Transverse colon (tissue), 4 donors: Measurements from ENCODE around the gene TRAPPC2.

ENCODE experiments used
- CTCF ChIP-seq, 5 experiments: fragments of 200-600 bp in 3 of 5; fragments of 450-650 bp in 2 of 5; sonication (generic) in 3 of 5; IDR thresholded peaks; 1 replicate in 2 of 5; 2 replicates in 3 of 5; pipeline ENCODE4 v1.5.1; 2016 to 2017; ENCODE audit warnings: antibody characterized with exemption in 5 of 5, inconsistent platforms in 3 of 5, mild to moderate bottlenecking in 2 of 5, moderate library complexity in 1 of 5
- POLR2AphosphoS5 ChIP-seq, 3 donors: sonication (generic); formaldehyde crosslinking; IDR thresholded peaks; one replicate each; pipeline ENCODE4 v1.6.1; 2016; ENCODE audit warnings: antibody characterized with exemption in 3 of 3

DNA sequence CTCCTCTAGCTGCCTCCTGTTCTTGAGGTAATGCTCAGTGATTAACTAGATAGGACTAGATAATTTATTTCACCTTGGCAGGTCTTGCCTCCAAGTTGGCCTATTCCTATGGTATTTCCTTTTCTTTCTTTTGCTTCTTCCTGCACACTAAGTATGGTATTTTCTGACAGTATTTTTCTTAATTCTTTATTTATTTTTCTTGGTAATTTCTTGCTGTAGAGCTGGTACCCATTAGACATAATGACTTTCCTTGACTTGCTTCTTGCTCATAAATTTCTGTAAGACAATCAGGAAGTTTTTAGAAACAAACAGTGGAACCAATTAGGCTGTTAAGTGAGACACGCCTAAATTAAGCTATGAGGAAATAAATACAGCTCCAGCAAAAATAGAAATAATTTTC is 36.0 kb downstream of the TRAPPC2 start:
- TF ChIP-seq CTCF (IDR thresholded peaks at IDR 0.05) (no peak), POLR2AphosphoS5 (IDR thresholded peaks at IDR 0.05) (no peak)
